Liver (tissue), 2 donors: ENCODE results near the gene CD63.

Source experiments
- TAF1 ChIP-seq: conservative IDR thresholded peaks from 2 replicates; pipeline ENCODE4 v1.6.1; 2016; ENCODE audit warnings: antibody characterized with exemption, mild to moderate bottlenecking
- ZBTB33 ChIP-seq: IDR thresholded peaks from 2 replicates; pipeline ENCODE4 v1.6.1; 2016; ENCODE audit warnings: antibody characterized with exemption
- donor health status: healthy.

- no peak for TF ChIP-seq ZBTB33
- no peak for TF ChIP-seq TAF1
These were observed 28.9 kb upstream of the CD63 start for GRCh38 chr12:55757701-55758100.
